Lung (tissue), 12 donors: ENCODE results near the gene ADORA1. TPM values are rescaled to one million over a fixed set of nuclear protein-coding genes. Genes with fewer than 3 reads are reported as not detected.

Experiments
- ATAC-seq: fragments of 200-7000 bp; cut with Tn5 transposase; one replicate; pipeline ENCODE4 v1.9.1; 2020; ENCODE audit warnings: moderate number of reproducible peaks; ENCODE audit not compliant: insufficient read depth, low FRiP score
- DNase-seq, 3 donors: peaks; one replicate each; pipeline ENCODE4 v3.0.0-alpha.2; 2013 to 2017
- H3K27ac ChIP-seq, 2 donors: one replicate each; pipeline ENCODE4 v1.5.1; 2013; ENCODE audit warnings: mild to moderate bottlenecking in 2 of 2, moderate library complexity in 2 of 2, control low read depth in 1 of 2, inconsistent platforms in 1 of 2, low read depth in 1 of 2, low read length in 1 of 2
- H3K27me3 ChIP-seq, 3 donors: one replicate each; pipeline ENCODE4 v1.5.1; 2013; ENCODE audit warnings: low read length in 2 of 3; ENCODE audit not compliant: control insufficient read depth in 3 of 3, insufficient read depth in 3 of 3
- H3K36me3 ChIP-seq, 4 donors: one replicate each; pipeline ENCODE4 v1.5.1; 2013; ENCODE audit warnings: low read length in 4 of 4, mild to moderate bottlenecking in 1 of 4, moderate library complexity in 1 of 4; ENCODE audit not compliant: control insufficient read depth in 4 of 4, insufficient read depth in 4 of 4
- H3K4me1 ChIP-seq, 5 donors: one replicate each; pipeline ENCODE4 v1.5.1; 2013; ENCODE audit warnings: low read length in 5 of 5, mild to moderate bottlenecking in 2 of 5, moderate library complexity in 1 of 5; ENCODE audit not compliant: control insufficient read depth in 5 of 5, insufficient read depth in 5 of 5
- H3K4me3 ChIP-seq: one replicate; pipeline ENCODE4 v1.5.1; 2013; ENCODE audit warnings: mild to moderate bottlenecking, control low read depth, moderate library complexity
- H3K9ac ChIP-seq, 2 donors: one replicate each; pipeline ENCODE4 v1.5.1; 2013; ENCODE audit warnings: low read length in 2 of 2, control low read depth in 1 of 2; ENCODE audit not compliant: insufficient read depth in 1 of 2
- H3K9me3 ChIP-seq, 4 donors: one replicate each; pipeline ENCODE4 v1.5.1; 2013; ENCODE audit warnings: low read length in 3 of 4, mild to moderate bottlenecking in 1 of 4, moderate library complexity in 1 of 4; ENCODE audit not compliant: control insufficient read depth in 4 of 4, insufficient read depth in 3 of 4
- CTCF ChIP-seq: IDR thresholded peaks from 2 replicates; pipeline ENCODE4 v1.5.1; 2012; ENCODE audit warnings: mild to moderate bottlenecking; ENCODE audit errors: control extremely low read depth, extremely low read depth
- WGBS, 2 donors: extraction: QIAGEN DNeasy Blood & Tissue Kit; methylation state at CpG; one replicate each; pipeline ENCODE4 v1.1.7; 2013; 5-methylcytosine and 5-hydroxymethylcytosine counted together
- polyA plus RNA-seq, 2 donors: library from polyadenylated mRNA; stranded (reverse); fragments of 200-250 nt; gene quantifications; one replicate each; pipeline ENCODE4 v1.2.1, GENCODE V29; 2013
- total RNA-seq, 2 donors: library from RNA; depleted of rRNA in 1 of 2; stranded (reverse); fragments of >200 nt in 1 of 2; gene quantifications; one replicate each; pipeline ENCODE4 v1.2.1, GENCODE V29; 2014 to 2021
- donor health status: control.
- donor health status: control.
- donor health status: Bipolar disorder and iron deficiency.
- donor health status: healthy.
- donor health status: DM: yes; HTN: yes; CAD: no.

Gene ADORA1
- total and polyA plus RNA-seq, 4 donors = 0.57 to 2.3 (median 0.79) TPM

GRCh38 chr1:203149188-203149840 lies 21.8 kb downstream of the ADORA1 start:
- H3K9me3 ChIP-seq = no peaks in the 10 kb centered on the region
- DNase-seq (peak in 1 of 3 donors; percentile 44), ATAC-seq (no peak)
- H3K4me3 ChIP-seq = no peak overlapping the region
- no peaks in the 10 kb centered on the region for H3K27me3 ChIP-seq
- WGBS, 2 donors = 59 to 63% methylated on average over 7 of the region's 7 CpGs
- TF ChIP-seq CTCF = no peak
- H3K9ac ChIP-seq = no peak overlapping the region
- peaks cover 0 to 43% (median under 1%) of the 10 kb centered on the region in 5 donors for H3K4me1 ChIP-seq
- H3K36me3 ChIP-seq = no peaks in the 10 kb centered on the region
- H3K27ac ChIP-seq = no peak overlapping the region

- Histone ChIP-seq H3K9me3 (no peaks in the 10 kb centered on the region), H3K36me3 (no peaks in the 10 kb centered on the region), H3K27me3 (no peaks in the 10 kb centered on the region), H3K9ac (no peak overlapping the region), H3K27ac (no peak overlapping the region), H3K4me3 (no peak overlapping the region), H3K4me1 (peaks cover 0 to 38% (median 5%) of the 10 kb centered on the region in 5 donors)
- TF ChIP-seq CTCF = no peak
- DNase-seq (no peak), ATAC-seq (no peak)
- WGBS, 2 donors = 80 to 95% methylated on average over 9 of the region's 9 CpGs
Observed at GRCh38 chr1:203150511-203151297, 23.2 kb downstream of the ADORA1 start.

- 76 to 82% methylated on average over 9 of the region's 9 CpGs for WGBS, 2 donors
- no peak for ATAC-seq
Observed at GRCh38 chr1:203151362-203152157, 24.0 kb downstream of the ADORA1 start.

More at GRCh38 chr1:203151362-203152157, 24.0 kb downstream of the ADORA1 start:
- H3K27me3 ChIP-seq = no peaks in the 10 kb centered on the region
- no peak overlapping the region for H3K9ac ChIP-seq
- peaks cover 0 to 38% (median 5%) of the 10 kb centered on the region in 5 donors for H3K4me1 ChIP-seq
- no peaks in the 10 kb centered on the region for H3K36me3 ChIP-seq
- H3K9me3 ChIP-seq = no peaks in the 10 kb centered on the region
- no peak for TF ChIP-seq CTCF
- no peak for DNase-seq
- no peak overlapping the region for H3K27ac ChIP-seq
- H3K4me3 ChIP-seq = no peak overlapping the region
